GM12878 (cell line): Measurements from ENCODE around the gene URAD. TPM values are rescaled to one million over a fixed set of nuclear protein-coding genes. Genes with fewer than 3 reads are reported as not detected.

Experiments used
- ASH2L ChIP-seq: fragments of 300-600, 200-600 bp; sonication (generic); IDR thresholded peaks from 2 replicates; pipeline ENCODE4 v1.6.1; 2017; ENCODE audit warnings: low read depth, mild to moderate bottlenecking, borderline replicate concordance
- BMI1 ChIP-seq: fragments of 450-650 bp; IDR thresholded peaks from 2 replicates; pipeline ENCODE4 v1.6.1; 2016; ENCODE audit warnings: mild to moderate bottlenecking, moderate library complexity, borderline replicate concordance
- CREM ChIP-seq: IDR thresholded peaks from 2 replicates; pipeline ENCODE4 v1.6.1; 2014; ENCODE audit warnings: antibody characterized with exemption, low read depth
- EP300 ChIP-seq, 2 experiments: fragments of 150-350 bp in 1 of 2; IDR thresholded peaks; 2 replicates each; pipeline ENCODE4 v1.6.1; 2011 to 2012; ENCODE audit warnings: low read depth in 2 of 2, low read length in 2 of 2, borderline replicate concordance in 1 of 2, improper control_type of control experiment in 1 of 2, inconsistent platforms in 1 of 2; ENCODE audit not compliant: control insufficient read depth in 1 of 2
- IKZF2 ChIP-seq, 2 experiments: fragments of 450-650 bp; IDR thresholded peaks; 2 replicates each; pipeline ENCODE4 v1.6.1; 2017; ENCODE audit warnings: mild to moderate bottlenecking in 2 of 2, moderate library complexity in 2 of 2
- MEF2A ChIP-seq: IDR thresholded peaks from 2 replicates; pipeline ENCODE4 v1.6.1; 2011; ENCODE audit warnings: low read depth, mild to moderate bottlenecking, low read length, moderate library complexity; ENCODE audit not compliant: insufficient read depth
- ZNF207 ChIP-seq: fragments of 450-650 bp; IDR thresholded peaks from 2 replicates; pipeline ENCODE4 v1.6.1; 2014; ENCODE audit warnings: antibody characterized with exemption, mild to moderate bottlenecking, borderline replicate concordance
- polyA plus RNA-seq, 11 experiments: library from polyadenylated mRNA; depleted of rRNA in 4 of 11; unstranded in 6 of 11; stranded (reverse) in 5 of 11; fragments of >200 nt; fragmentation: Nextera tagmentation in 4 of 11; fragmentation: Illumina TruSeq in 1 of 11; extraction: Ambion mirVana in 4 of 11; extraction: Trizol in 1 of 11; gene quantifications; 1 replicate in 1 of 11; 2 replicates in 10 of 11; pipeline versions ENCODE4 v1.2.1 to v1.2.3, GENCODE V29; 2011 to 2016; ENCODE audit warnings: inconsistent platforms in 2 of 11, missing spikeins in 2 of 11, low read depth in 1 of 11
- total RNA-seq, 4 experiments: library from RNA; depleted of rRNA in 3 of 4; stranded (reverse); fragments of >200 nt in 3 of 4; fragmentation: Illumina TruSeq in 1 of 4; extraction: Trizol in 1 of 4; gene quantifications; 2 replicates each; pipeline versions ENCODE4 v1.2.1 to v1.2.3, GENCODE V29; 2013 to 2021
- TF ChIP-seq, protein P1 (sequence below): fragments of 450-650 bp; IDR thresholded peaks from 2 replicates; pipeline ENCODE4 v1.6.1; 2017; ENCODE audit warnings: low read depth, mild to moderate bottlenecking, moderate library complexity
- TF ChIP-seq, protein P2 (sequence below): fragments of 450-650 bp; IDR thresholded peaks from 2 replicates; pipeline ENCODE4 v1.6.1; 2017; ENCODE audit warnings: mild to moderate bottlenecking, low read depth, inconsistent platforms; ENCODE audit not compliant: poor library complexity, severe bottlenecking

URAD gene
- total and polyA plus RNA-seq, 10 of the 15 experiments (the other 5 are each of a cell fraction or from before 2014, with no cell fraction given) = not detected

- TF ChIP-seq CREM = no peak
- TF ChIP-seq EP300 (IDR thresholded peaks at IDR 0.05; ENCODE audit: borderline replicate concordance in 1 of 2, control insufficient read depth in 1 of 2, low read depth in 2 of 2, low read length in 2 of 2) = 0 out of 4 replicates have a peak, but pooled peaks of 1 of the 2 experiments have one; percentile 19
- TF ChIP-seq BMI1 = 0 out of 2 replicates have a peak, but pooled peaks have one; percentile 28
- no peak for TF ChIP-seq ZNF207
- TF ChIP-seq, protein P1, sequence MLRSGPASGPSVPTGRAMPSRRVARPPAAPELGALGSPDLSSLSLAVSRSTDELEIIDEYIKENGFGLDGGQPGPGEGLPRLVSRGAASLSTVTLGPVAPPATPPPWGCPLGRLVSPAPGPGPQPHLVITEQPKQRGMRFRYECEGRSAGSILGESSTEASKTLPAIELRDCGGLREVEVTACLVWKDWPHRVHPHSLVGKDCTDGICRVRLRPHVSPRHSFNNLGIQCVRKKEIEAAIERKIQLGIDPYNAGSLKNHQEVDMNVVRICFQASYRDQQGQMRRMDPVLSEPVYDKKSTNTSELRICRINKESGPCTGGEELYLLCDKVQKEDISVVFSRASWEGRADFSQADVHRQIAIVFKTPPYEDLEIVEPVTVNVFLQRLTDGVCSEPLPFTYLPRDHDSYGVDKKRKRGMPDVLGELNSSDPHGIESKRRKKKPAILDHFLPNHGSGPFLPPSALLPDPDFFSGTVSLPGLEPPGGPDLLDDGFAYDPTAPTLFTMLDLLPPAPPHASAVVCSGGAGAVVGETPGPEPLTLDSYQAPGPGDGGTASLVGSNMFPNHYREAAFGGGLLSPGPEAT = peak; percentile 23; the same call in 1 of the 2 replicates
- TF ChIP-seq MEF2A = no peak
- TF ChIP-seq, protein P2, sequence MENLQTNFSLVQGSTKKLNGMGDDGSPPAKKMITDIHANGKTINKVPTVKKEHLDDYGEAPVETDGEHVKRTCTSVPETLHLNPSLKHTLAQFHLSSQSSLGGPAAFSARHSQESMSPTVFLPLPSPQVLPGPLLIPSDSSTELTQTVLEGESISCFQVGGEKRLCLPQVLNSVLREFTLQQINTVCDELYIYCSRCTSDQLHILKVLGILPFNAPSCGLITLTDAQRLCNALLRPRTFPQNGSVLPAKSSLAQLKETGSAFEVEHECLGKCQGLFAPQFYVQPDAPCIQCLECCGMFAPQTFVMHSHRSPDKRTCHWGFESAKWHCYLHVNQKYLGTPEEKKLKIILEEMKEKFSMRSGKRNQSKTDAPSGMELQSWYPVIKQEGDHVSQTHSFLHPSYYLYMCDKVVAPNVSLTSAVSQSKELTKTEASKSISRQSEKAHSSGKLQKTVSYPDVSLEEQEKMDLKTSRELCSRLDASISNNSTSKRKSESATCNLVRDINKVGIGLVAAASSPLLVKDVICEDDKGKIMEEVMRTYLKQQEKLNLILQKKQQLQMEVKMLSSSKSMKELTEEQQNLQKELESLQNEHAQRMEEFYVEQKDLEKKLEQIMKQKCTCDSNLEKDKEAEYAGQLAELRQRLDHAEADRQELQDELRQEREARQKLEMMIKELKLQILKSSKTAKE = no peak
- no peak for TF ChIP-seq ASH2L
- peak; percentile 49 to 66; a peak in 3 of 4 replicates for TF ChIP-seq IKZF2 (IDR thresholded peaks at IDR 0.05)
Measured at GRCh38 chr13:28033894-28034655, 45.6 kb upstream of the URAD start (continued).
